ENCODE data around the gene RNU2-63P. TPM values are rescaled to one million over a fixed set of nuclear protein-coding genes. Genes with fewer than 3 reads are reported as not detected.

Gene RNU2-63P
- total and polyA plus RNA-seq, 2 experiments from 2014 or later, result 2.0 TPM; not detected in 1

DNA sequence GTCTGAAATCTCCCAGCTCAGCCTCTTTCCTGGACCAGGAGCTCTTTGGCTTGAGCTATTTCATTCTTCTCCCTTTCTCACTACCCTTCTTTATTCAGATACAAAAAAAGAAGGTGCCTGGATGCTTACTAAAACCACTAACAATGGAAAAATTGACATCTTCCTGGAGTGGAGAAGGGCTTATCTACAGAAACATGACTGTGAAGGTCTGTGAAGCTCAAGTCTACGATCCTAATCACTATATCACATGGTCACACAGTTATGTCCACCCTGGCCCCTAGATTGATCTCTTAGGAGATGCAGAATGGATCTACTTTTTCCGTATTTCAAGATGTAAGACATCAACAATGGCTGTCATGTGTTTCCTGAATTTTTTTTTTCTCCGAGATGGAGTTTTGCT, 44.9 kb upstream of the RNU2-63P start:
- no peak overlapping the region for H2AFZ ChIP-seq
- ATAC-seq, result no peak
- no peaks in the 10 kb centered on the region; the same call in 1 of the 2 replicates for H3K4me1 ChIP-seq (ENCODE audit: insufficient read depth)
- H3F3A ChIP-seq (replicated peaks; ENCODE audit: low read depth), result no peaks in the 10 kb centered on the region
- no peak overlapping the region for H3K27ac ChIP-seq (ENCODE audit: low read depth)
- Mint-ChIP-seq H3K36me3 (ENCODE audit: low read depth) (no peaks in the 10 kb centered on the region), H3K4me3 (no peak overlapping the region), H3K9me3 (no peaks in the 10 kb centered on the region), H3K27me3 (ENCODE audit: insufficient read depth, low read depth, poor library complexity) (peaks cover 7% of the 10 kb centered on the region), H3K27ac (no peak overlapping the region), H3K4me1 (peaks cover 11% of the 10 kb centered on the region)
- no peaks in the 10 kb centered on the region for H4K20me1 ChIP-seq (replicated peaks; ENCODE audit: insufficient read depth)
- H3K9me2 ChIP-seq (ENCODE audit: insufficient read depth), result no peaks in the 10 kb centered on the region
- no peaks in the 10 kb centered on the region for H3K79me2 ChIP-seq (replicated peaks; ENCODE audit: insufficient read depth)
- H3K4me3 ChIP-seq, result no peak overlapping the region
- H3K4me2 ChIP-seq, result no peak overlapping the region
- no peak for DNase-seq (ENCODE audit: low spot score)
- no peaks in the 10 kb centered on the region for H3K36me3 ChIP-seq (ENCODE audit: insufficient read depth)
- TF ChIP-seq, protein P1, sequence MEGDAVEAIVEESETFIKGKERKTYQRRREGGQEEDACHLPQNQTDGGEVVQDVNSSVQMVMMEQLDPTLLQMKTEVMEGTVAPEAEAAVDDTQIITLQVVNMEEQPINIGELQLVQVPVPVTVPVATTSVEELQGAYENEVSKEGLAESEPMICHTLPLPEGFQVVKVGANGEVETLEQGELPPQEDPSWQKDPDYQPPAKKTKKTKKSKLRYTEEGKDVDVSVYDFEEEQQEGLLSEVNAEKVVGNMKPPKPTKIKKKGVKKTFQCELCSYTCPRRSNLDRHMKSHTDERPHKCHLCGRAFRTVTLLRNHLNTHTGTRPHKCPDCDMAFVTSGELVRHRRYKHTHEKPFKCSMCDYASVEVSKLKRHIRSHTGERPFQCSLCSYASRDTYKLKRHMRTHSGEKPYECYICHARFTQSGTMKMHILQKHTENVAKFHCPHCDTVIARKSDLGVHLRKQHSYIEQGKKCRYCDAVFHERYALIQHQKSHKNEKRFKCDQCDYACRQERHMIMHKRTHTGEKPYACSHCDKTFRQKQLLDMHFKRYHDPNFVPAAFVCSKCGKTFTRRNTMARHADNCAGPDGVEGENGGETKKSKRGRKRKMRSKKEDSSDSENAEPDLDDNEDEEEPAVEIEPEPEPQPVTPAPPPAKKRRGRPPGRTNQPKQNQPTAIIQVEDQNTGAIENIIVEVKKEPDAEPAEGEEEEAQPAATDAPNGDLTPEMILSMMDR (conservative IDR thresholded peaks at IDR 0.05; ENCODE audit: low read depth in 2 of 2), result no peak
- TF ChIP-seq EZH2 (IDR thresholded peaks at IDR 0.05; ENCODE audit: low read depth, unreplicated experiment) (no peak), ZNF114 (CRISPR knock-in tag; IDR thresholded peaks at IDR 0.05) (no peak), NANOG (IDR thresholded peaks at IDR 0.05; ENCODE audit: borderline replicate concordance) (no peak), EZH2phosphoT487 (IDR thresholded peaks at IDR 0.05; ENCODE audit: unreplicated experiment) (no peak), CREB1 (CRISPR knock-in tag; IDR thresholded peaks at IDR 0.05; ENCODE audit: low read depth) (no peak), ZNF331 (CRISPR knock-in tag; IDR thresholded peaks at IDR 0.05; ENCODE audit: low read depth) (no peak), JUNB (IDR thresholded peaks at IDR 0.05; ENCODE audit: unreplicated experiment) (no peak), STAT1 (IDR thresholded peaks at IDR 0.05; ENCODE audit: unreplicated experiment) (no peak), POLR2AphosphoS5 (IDR thresholded peaks at IDR 0.05; ENCODE audit: low read depth) (no peak)
- TF ChIP-seq, protein P2, sequence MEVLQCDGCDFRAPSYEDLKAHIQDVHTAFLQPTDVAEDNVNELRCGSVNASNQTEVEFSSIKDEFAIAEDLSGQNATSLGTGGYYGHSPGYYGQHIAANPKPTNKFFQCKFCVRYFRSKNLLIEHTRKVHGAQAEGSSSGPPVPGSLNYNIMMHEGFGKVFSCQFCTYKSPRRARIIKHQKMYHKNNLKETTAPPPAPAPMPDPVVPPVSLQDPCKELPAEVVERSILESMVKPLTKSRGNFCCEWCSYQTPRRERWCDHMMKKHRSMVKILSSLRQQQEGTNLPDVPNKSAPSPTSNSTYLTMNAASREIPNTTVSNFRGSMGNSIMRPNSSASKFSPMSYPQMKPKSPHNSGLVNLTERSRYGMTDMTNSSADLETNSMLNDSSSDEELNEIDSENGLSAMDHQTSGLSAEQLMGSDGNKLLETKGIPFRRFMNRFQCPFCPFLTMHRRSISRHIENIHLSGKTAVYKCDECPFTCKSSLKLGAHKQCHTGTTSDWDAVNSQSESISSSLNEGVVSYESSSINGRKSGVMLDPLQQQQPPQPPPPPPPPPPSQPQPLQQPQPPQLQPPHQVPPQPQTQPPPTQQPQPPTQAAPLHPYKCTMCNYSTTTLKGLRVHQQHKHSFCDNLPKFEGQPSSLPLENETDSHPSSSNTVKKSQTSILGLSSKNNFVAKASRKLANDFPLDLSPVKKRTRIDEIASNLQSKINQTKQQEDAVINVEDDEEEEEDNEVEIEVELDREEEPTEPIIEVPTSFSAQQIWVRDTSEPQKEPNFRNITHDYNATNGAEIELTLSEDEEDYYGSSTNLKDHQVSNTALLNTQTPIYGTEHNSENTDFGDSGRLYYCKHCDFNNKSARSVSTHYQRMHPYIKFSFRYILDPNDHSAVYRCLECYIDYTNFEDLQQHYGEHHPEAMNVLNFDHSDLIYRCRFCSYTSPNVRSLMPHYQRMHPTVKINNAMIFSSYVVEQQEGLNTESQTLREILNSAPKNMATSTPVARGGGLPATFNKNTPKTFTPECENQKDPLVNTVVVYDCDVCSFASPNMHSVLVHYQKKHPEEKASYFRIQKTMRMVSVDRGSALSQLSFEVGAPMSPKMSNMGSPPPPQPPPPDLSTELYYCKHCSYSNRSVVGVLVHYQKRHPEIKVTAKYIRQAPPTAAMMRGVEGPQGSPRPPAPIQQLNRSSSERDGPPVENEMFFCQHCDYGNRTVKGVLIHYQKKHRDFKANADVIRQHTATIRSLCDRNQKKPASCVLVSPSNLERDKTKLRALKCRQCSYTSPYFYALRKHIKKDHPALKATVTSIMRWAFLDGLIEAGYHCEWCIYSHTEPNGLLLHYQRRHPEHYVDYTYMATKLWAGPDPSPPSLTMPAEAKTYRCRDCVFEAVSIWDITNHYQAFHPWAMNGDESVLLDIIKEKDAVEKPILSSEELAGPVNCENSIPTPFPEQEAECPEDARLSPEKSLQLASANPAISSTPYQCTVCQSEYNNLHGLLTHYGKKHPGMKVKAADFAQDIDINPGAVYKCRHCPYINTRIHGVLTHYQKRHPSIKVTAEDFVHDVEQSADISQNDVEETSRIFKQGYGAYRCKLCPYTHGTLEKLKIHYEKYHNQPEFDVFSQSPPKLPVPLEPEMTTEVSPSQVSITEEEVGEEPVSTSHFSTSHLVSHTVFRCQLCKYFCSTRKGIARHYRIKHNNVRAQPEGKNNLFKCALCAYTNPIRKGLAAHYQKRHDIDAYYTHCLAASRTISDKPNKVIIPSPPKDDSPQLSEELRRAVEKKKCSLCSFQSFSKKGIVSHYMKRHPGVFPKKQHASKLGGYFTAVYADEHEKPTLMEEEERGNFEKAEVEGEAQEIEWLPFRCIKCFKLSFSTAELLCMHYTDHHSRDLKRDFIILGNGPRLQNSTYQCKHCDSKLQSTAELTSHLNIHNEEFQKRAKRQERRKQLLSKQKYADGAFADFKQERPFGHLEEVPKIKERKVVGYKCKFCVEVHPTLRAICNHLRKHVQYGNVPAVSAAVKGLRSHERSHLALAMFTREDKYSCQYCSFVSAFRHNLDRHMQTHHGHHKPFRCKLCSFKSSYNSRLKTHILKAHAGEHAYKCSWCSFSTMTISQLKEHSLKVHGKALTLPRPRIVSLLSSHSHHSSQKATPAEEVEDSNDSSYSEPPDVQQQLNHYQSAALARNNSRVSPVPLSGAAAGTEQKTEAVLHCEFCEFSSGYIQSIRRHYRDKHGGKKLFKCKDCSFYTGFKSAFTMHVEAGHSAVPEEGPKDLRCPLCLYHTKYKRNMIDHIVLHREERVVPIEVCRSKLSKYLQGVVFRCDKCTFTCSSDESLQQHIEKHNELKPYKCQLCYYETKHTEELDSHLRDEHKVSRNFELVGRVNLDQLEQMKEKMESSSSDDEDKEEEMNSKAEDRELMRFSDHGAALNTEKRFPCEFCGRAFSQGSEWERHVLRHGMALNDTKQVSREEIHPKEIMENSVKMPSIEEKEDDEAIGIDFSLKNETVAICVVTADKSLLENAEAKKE (CRISPR knock-in tag; IDR thresholded peaks at IDR 0.05), result no peak
- TF ChIP-seq, protein P3, sequence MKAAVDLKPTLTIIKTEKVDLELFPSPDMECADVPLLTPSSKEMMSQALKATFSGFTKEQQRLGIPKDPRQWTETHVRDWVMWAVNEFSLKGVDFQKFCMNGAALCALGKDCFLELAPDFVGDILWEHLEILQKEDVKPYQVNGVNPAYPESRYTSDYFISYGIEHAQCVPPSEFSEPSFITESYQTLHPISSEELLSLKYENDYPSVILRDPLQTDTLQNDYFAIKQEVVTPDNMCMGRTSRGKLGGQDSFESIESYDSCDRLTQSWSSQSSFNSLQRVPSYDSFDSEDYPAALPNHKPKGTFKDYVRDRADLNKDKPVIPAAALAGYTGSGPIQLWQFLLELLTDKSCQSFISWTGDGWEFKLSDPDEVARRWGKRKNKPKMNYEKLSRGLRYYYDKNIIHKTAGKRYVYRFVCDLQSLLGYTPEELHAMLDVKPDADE (IDR thresholded peaks at IDR 0.05), result no peak
- TF ChIP-seq, protein P4, sequence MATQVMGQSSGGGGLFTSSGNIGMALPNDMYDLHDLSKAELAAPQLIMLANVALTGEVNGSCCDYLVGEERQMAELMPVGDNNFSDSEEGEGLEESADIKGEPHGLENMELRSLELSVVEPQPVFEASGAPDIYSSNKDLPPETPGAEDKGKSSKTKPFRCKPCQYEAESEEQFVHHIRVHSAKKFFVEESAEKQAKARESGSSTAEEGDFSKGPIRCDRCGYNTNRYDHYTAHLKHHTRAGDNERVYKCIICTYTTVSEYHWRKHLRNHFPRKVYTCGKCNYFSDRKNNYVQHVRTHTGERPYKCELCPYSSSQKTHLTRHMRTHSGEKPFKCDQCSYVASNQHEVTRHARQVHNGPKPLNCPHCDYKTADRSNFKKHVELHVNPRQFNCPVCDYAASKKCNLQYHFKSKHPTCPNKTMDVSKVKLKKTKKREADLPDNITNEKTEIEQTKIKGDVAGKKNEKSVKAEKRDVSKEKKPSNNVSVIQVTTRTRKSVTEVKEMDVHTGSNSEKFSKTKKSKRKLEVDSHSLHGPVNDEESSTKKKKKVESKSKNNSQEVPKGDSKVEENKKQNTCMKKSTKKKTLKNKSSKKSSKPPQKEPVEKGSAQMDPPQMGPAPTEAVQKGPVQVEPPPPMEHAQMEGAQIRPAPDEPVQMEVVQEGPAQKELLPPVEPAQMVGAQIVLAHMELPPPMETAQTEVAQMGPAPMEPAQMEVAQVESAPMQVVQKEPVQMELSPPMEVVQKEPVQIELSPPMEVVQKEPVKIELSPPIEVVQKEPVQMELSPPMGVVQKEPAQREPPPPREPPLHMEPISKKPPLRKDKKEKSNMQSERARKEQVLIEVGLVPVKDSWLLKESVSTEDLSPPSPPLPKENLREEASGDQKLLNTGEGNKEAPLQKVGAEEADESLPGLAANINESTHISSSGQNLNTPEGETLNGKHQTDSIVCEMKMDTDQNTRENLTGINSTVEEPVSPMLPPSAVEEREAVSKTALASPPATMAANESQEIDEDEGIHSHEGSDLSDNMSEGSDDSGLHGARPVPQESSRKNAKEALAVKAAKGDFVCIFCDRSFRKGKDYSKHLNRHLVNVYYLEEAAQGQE (IDR thresholded peaks at IDR 0.05; ENCODE audit: unreplicated experiment), result no peak
- no peaks in the 10 kb centered on the region for H3K27me3 ChIP-seq (ENCODE audit: insufficient read depth)

Data from GM23338 (cell line).